H9 (cell line): Measurements from ENCODE around the gene NADSYN1. TPM values are rescaled to one million over a fixed set of nuclear protein-coding genes. Genes with fewer than 3 reads are reported as not detected.

Source experiments
- DNase-seq: peaks from one replicate; pipeline ENCODE4 v3.0.0-alpha.2; 2017
- H2AFZ ChIP-seq: one replicate; pipeline ENCODE4 v1.6.1; 2013; ENCODE audit warnings: mild to moderate bottlenecking, low read length, control low read depth, moderate library complexity
- H2AK5ac ChIP-seq: 2 replicates; pipeline ENCODE4 v1.6.1; 2013; ENCODE audit warnings: low read length, control low read depth, mixed read lengths; ENCODE audit not compliant: insufficient read length
- H2BK120ac ChIP-seq: one replicate; pipeline ENCODE4 v1.6.1; 2013; ENCODE audit warnings: low read depth, mild to moderate bottlenecking, low read length, control low read depth, inconsistent platforms; ENCODE audit not compliant: poor library complexity, severe bottlenecking
- H2BK12ac ChIP-seq: 2 replicates; pipeline ENCODE4 v1.6.1; 2013; ENCODE audit warnings: low read length, control low read depth, mixed read lengths, low read depth; ENCODE audit not compliant: insufficient read length
- H2BK15ac ChIP-seq: 2 replicates; pipeline ENCODE4 v1.6.1; 2013; ENCODE audit warnings: low read depth, low read length, control low read depth
- H2BK20ac ChIP-seq: one replicate; pipeline ENCODE4 v1.6.1; 2013; ENCODE audit warnings: low read depth, mild to moderate bottlenecking, low read length, control low read depth, inconsistent platforms; ENCODE audit not compliant: poor library complexity, severe bottlenecking
- H2BK5ac ChIP-seq: 2 replicates; pipeline ENCODE4 v1.6.1; 2013; ENCODE audit warnings: low read length, control low read depth, mixed read lengths; ENCODE audit not compliant: insufficient read length
- H3K14ac ChIP-seq: 2 replicates; pipeline ENCODE4 v1.6.1; 2013; ENCODE audit warnings: low read length, control low read depth; ENCODE audit not compliant: insufficient read depth
- H3K18ac ChIP-seq: 2 replicates; pipeline ENCODE4 v1.6.1; 2013; ENCODE audit warnings: low read depth, mild to moderate bottlenecking, mixed read lengths, low read length, control low read depth; ENCODE audit not compliant: insufficient read length
- H3K23ac ChIP-seq: 2 replicates; pipeline ENCODE4 v1.6.1; 2013; ENCODE audit warnings: low read length, control low read depth, mixed read lengths, low read depth; ENCODE audit not compliant: insufficient read length
- H3K23me2 ChIP-seq: 2 replicates; pipeline ENCODE4 v1.6.1; 2013; ENCODE audit warnings: low read depth, mild to moderate bottlenecking, mixed read lengths, low read length, control low read depth; ENCODE audit not compliant: insufficient read length, poor library complexity, severe bottlenecking
- H3K27ac ChIP-seq: 2 replicates; pipeline ENCODE4 v1.5.1; 2013; ENCODE audit warnings: low read length, control low read depth, mixed read lengths, low read depth; ENCODE audit not compliant: insufficient read length
- H3K27me3 ChIP-seq: 2 replicates; pipeline ENCODE4 v1.6.1; 2013; ENCODE audit warnings: low read length, control low read depth, inconsistent platforms; ENCODE audit not compliant: insufficient read depth
- H3K4ac ChIP-seq: 2 replicates; pipeline ENCODE4 v1.6.1; 2013; ENCODE audit warnings: low read depth, mild to moderate bottlenecking, control low read depth, inconsistent platforms, low read length, moderate library complexity
- H3K4me1 ChIP-seq: 2 replicates; pipeline ENCODE4 v1.6.1; 2013; ENCODE audit warnings: low read length, control low read depth, inconsistent platforms; ENCODE audit not compliant: insufficient read depth
- H3K4me2 ChIP-seq: 2 replicates; pipeline ENCODE4 v1.6.1; 2013; ENCODE audit warnings: low read length, control low read depth, mixed read lengths; ENCODE audit not compliant: insufficient read length, insufficient read depth
- H3K56ac ChIP-seq: 2 replicates; pipeline ENCODE4 v1.6.1; 2013; ENCODE audit warnings: low read depth, mild to moderate bottlenecking, mixed read lengths, low read length, control low read depth; ENCODE audit not compliant: insufficient read length
- H3K79me1 ChIP-seq: 2 replicates; pipeline ENCODE4 v1.6.1; 2013; ENCODE audit warnings: low read depth, mild to moderate bottlenecking, moderate library complexity, low read length, control low read depth, inconsistent platforms; ENCODE audit not compliant: insufficient read depth, poor library complexity, severe bottlenecking
- H3K79me2 ChIP-seq: 2 replicates; pipeline ENCODE4 v1.6.1; 2013; ENCODE audit warnings: low read length, control low read depth, inconsistent platforms; ENCODE audit not compliant: insufficient read depth
- H3K9ac ChIP-seq: 2 replicates; pipeline ENCODE4 v1.6.1; 2013; ENCODE audit warnings: low read length, control low read depth, mixed read lengths; ENCODE audit not compliant: insufficient read length; ENCODE audit errors: extremely low read depth
- H3K9me3 ChIP-seq: one replicate; pipeline ENCODE4 v1.6.1; 2013; ENCODE audit warnings: low read depth, low read length, inconsistent platforms; ENCODE audit not compliant: control insufficient read depth
- H3T11ph ChIP-seq: one replicate; pipeline ENCODE4 v1.6.1; 2013; ENCODE audit warnings: mild to moderate bottlenecking, low read length, control low read depth, inconsistent platforms
- H4K20me1 ChIP-seq: one replicate; pipeline ENCODE4 v1.6.1; 2013; ENCODE audit not compliant: control insufficient read depth, insufficient read length, insufficient read depth
- H4K5ac ChIP-seq: 2 replicates; pipeline ENCODE4 v1.6.1; 2013; ENCODE audit warnings: low read depth, mild to moderate bottlenecking, mixed read lengths, low read length, control low read depth; ENCODE audit not compliant: insufficient read length
- H4K8ac ChIP-seq: replicated peaks from 2 replicates; pipeline ENCODE4 v1.6.1; 2013; ENCODE audit warnings: low read length, control low read depth, mixed read lengths, low read depth; ENCODE audit not compliant: insufficient read length
- H4K91ac ChIP-seq: 2 replicates; pipeline ENCODE4 v1.6.1; 2013; ENCODE audit warnings: low read depth, mild to moderate bottlenecking, moderate library complexity, mixed read lengths, low read length, control low read depth; ENCODE audit not compliant: insufficient read length
- H3K27ac Mint-ChIP-seq, 3 experiments: 2 replicates in 2 of 3; 3 replicates in 1 of 3; pipeline ENCODE4 v1.8.0; 2020 to 2021; ENCODE audit warnings: mixed read lengths in 3 of 3, mild to moderate bottlenecking in 1 of 3, moderate library complexity in 1 of 3
- H3K27me3 Mint-ChIP-seq: 2 replicates; pipeline ENCODE4 v1.8.0; 2021; ENCODE audit warnings: low read depth, mild to moderate bottlenecking, moderate library complexity, mixed read lengths
- H3K36me3 Mint-ChIP-seq, 3 experiments: 2 replicates in 2 of 3; 3 replicates in 1 of 3; pipeline ENCODE4 v1.8.0; 2020 to 2021; ENCODE audit warnings: low read depth in 3 of 3, mixed read lengths in 3 of 3; ENCODE audit not compliant: insufficient read depth in 1 of 3
- H3K4me1 Mint-ChIP-seq, 2 experiments: 2 replicates each; pipeline ENCODE4 v1.8.0; 2020; ENCODE audit warnings: mixed read lengths in 2 of 2
- H3K4me3 Mint-ChIP-seq, 2 experiments: 2 replicates in 1 of 2; 3 replicates in 1 of 2; pipeline ENCODE4 v1.8.0; 2020 to 2021; ENCODE audit warnings: mild to moderate bottlenecking in 2 of 2, mixed read lengths in 2 of 2, moderate library complexity in 1 of 2
- H3K9me3 Mint-ChIP-seq, 2 experiments: 2 replicates in 1 of 2; 3 replicates in 1 of 2; pipeline ENCODE4 v1.8.0; 2020; ENCODE audit warnings: mild to moderate bottlenecking in 2 of 2, mixed read lengths in 2 of 2, moderate library complexity in 1 of 2
- WGBS: extraction: QIAGEN DNeasy Blood & Tissue Kit; methylation state at CpG from one replicate; pipeline ENCODE4 v1.1.7; 2013; ENCODE audit warnings: missing lambda C conversion rate, low lambda C conversion rate, mixed read lengths; ENCODE audit not compliant: insufficient read length; ENCODE audit errors: extremely low coverage; 5-methylcytosine and 5-hydroxymethylcytosine counted together
- total RNA-seq: library from RNA; stranded (reverse); gene quantifications from 2 replicates; pipeline ENCODE4 v1.2.1, GENCODE V29; 2021
- TF ChIP-seq, protein P1 (sequence below): fragments of 200-600 bp; sonication (generic); conservative IDR thresholded peaks from 3 replicates; pipeline ENCODE4 v1.8.0; 2021; ENCODE audit warnings: antibody characterized with exemption, mild to moderate bottlenecking

Gene NADSYN1
- total RNA-seq, 1 experiment from 2014 or later = 44.2 TPM

DNA sequence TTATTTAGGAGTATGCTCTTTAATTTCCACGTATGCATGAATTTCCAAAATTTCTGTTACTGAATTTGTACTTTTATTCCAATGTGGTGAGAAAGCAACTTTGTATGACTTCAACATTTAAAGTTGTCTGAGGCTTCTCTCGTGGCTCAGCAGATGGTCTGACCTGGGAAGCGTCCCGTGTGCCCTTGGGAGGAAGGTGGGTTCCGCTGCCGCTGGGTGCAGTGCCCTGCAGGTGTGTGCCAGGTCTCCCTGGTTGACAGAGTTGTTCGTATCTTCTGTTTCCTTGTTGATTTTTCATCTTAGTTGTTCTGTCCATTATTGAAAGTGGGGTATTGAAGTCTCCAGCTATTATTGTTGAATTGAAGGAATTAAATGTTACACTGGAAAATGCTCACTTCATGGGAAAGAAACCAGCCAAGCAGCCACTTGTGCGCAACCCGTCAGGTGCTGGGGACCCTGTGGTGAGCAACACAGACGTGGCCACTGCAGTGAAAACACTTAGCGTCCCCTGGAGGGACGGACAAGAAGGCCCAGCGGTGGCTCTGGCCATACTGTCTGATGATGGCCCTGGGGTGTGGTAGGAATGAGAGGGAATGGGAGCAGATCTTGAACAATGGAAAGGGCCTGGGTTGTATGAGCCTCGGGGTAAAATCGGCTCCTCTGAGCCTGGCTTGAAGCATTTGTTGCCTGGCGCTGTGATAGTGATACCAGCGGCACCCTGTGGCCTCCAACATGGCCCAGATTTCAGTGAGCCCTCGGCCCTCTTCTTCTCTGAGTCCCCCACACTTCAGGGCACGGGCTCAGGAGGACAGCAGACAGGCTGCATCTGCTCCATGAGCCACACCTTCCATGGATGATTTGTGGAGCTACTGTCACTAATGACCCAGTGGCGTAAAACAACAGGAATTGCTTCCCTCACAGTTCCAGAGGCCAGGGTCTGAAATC, 42.6 kb downstream of the NADSYN1 start:
- Histone ChIP-seq H3K9ac (no peak overlapping the region), H4K8ac (no peak overlapping the region), H3K18ac (no peak overlapping the region), H3K4me2 (no peak overlapping the region), H3K56ac (no peak overlapping the region), H3K23ac (no peak overlapping the region), H3K27me3 (no peaks in the 10 kb centered on the region), H2AFZ (no peak overlapping the region), H3K27ac (no peak overlapping the region), H4K91ac (no peak overlapping the region), H4K20me1 (no peaks in the 10 kb centered on the region), H3T11ph (no peak overlapping the region), H2BK120ac (no peak overlapping the region), H3K9me3 (no peaks in the 10 kb centered on the region), H2BK20ac (no peak overlapping the region), H2AK5ac (no peak overlapping the region), H3K23me2 (no peaks in the 10 kb centered on the region), H2BK12ac (no peak overlapping the region), H3K79me1 (no peaks in the 10 kb centered on the region), H2BK5ac (no peak overlapping the region), H3K79me2 (no peaks in the 10 kb centered on the region), H3K4me1 (no peaks in the 10 kb centered on the region), H2BK15ac (no peak overlapping the region), H3K14ac (no peak overlapping the region; the same call in 1 of the 2 replicates), H4K5ac (no peak overlapping the region), H3K4ac (no peak overlapping the region)
- no CpG with 5 or more reads among the region's 20 CpGs for WGBS
- no peak for DNase-seq
- Mint-ChIP-seq H3K36me3 (peaks cover 18 to 86% (median 38%) of the 10 kb centered on the region in 3 experiments), H3K9me3 (peaks cover 0 to 3% of the 10 kb centered on the region in 2 experiments; a peak in 1 of 5 replicates), H3K4me1 (no peaks in the 10 kb centered on the region), H3K27ac (no peak overlapping the region; a peak in 1 of 7 replicates), H3K27me3 (no peaks in the 10 kb centered on the region), H3K4me3 (no peak overlapping the region)
- TF ChIP-seq, protein P1, sequence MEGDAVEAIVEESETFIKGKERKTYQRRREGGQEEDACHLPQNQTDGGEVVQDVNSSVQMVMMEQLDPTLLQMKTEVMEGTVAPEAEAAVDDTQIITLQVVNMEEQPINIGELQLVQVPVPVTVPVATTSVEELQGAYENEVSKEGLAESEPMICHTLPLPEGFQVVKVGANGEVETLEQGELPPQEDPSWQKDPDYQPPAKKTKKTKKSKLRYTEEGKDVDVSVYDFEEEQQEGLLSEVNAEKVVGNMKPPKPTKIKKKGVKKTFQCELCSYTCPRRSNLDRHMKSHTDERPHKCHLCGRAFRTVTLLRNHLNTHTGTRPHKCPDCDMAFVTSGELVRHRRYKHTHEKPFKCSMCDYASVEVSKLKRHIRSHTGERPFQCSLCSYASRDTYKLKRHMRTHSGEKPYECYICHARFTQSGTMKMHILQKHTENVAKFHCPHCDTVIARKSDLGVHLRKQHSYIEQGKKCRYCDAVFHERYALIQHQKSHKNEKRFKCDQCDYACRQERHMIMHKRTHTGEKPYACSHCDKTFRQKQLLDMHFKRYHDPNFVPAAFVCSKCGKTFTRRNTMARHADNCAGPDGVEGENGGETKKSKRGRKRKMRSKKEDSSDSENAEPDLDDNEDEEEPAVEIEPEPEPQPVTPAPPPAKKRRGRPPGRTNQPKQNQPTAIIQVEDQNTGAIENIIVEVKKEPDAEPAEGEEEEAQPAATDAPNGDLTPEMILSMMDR = no peak
